Stimulated activated CD4-positive, alpha-beta T cell treated with anti-CD3 and anti-CD28 coated beads, Interleukin-4, amount 100 ng/mL, for 48 hours (primary cell): ENCODE data around the gene SUV39H2.
"Not testable (repeated sequence)": the region's sequence is repeated elsewhere in the genome, so short reads cannot be mapped to it uniquely, and the experiment has no call there.

Experiments used
- DNase-seq, 2 donors: peaks; one replicate each; pipeline ENCODE4 v3.0.0-alpha.2; 2020; ENCODE audit warnings: low read depth in 2 of 2

Gene SUV39H2, protein sequence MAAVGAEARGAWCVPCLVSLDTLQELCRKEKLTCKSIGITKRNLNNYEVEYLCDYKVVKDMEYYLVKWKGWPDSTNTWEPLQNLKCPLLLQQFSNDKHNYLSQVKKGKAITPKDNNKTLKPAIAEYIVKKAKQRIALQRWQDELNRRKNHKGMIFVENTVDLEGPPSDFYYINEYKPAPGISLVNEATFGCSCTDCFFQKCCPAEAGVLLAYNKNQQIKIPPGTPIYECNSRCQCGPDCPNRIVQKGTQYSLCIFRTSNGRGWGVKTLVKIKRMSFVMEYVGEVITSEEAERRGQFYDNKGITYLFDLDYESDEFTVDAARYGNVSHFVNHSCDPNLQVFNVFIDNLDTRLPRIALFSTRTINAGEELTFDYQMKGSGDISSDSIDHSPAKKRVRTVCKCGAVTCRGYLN

GRCh38 chr10:14878266-14879123 lies at the start of gene SUV39H2:
Gene SUV39H2 (plus strand): TSS chr10:14878866. CDS start chr10:14878889, 23 bp downstream.
- peak; percentile 89 to 92 for DNase-seq

- DNase-seq: no peak
Observed at GRCh38 chr10:14833106-14833505, 45.6 kb upstream of the SUV39H2 start.

DNA sequence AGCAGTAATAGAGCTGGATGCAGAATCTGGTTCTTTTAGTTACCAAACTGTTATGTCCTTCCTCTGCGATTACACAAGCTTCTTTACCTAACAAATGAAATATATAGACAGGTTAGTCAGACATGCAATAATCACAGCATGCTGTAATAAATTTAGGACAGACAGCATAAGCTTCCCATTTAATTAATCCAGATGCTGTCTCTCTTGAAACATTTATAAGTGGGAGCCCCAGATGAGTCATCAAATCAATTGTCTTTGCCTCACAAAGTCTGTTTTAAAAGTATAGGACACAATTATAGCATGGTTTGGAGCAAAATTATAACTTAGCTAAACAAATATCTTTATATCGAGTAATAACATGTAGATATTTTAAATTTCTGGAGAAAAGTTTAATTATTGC lies 42.5 kb upstream of the SUV39H2 start:
- no peak for DNase-seq

DNA sequence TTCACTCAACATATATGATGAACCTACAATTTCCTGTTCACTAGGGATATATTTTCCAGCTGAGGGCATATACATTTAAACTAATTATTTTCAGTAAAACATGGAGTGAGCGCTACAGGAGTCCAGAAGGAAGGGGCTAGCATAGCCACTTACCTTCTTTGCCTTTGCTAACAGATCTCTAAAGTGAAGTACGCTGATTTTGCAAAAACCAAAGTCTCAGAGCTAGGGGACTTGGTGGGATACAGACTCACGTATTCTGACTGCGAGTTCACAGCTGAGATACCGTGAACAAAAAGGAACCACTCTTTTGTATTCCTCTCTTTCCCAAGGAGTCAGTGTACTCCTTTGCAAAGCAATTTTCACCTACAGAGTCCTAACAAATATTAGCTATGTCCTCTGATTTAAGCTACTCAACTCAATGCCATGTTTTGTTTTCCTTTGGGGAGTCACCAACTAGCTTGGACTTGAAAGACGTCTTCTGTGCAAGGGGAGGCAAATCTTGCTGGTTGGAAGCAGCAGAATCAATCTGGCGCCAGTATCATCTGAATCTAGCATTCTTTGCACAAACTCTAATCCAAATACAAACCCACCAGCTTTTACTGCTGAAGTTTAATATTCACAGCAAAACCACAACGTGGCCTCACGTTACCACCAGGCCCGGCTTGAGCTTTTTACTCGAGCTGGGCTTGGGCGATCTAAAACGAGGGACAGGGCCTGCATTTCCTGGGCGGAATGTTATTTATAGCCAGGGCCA lies 41.5 kb upstream of the SUV39H2 start:
- DNase-seq: no peak

DNA sequence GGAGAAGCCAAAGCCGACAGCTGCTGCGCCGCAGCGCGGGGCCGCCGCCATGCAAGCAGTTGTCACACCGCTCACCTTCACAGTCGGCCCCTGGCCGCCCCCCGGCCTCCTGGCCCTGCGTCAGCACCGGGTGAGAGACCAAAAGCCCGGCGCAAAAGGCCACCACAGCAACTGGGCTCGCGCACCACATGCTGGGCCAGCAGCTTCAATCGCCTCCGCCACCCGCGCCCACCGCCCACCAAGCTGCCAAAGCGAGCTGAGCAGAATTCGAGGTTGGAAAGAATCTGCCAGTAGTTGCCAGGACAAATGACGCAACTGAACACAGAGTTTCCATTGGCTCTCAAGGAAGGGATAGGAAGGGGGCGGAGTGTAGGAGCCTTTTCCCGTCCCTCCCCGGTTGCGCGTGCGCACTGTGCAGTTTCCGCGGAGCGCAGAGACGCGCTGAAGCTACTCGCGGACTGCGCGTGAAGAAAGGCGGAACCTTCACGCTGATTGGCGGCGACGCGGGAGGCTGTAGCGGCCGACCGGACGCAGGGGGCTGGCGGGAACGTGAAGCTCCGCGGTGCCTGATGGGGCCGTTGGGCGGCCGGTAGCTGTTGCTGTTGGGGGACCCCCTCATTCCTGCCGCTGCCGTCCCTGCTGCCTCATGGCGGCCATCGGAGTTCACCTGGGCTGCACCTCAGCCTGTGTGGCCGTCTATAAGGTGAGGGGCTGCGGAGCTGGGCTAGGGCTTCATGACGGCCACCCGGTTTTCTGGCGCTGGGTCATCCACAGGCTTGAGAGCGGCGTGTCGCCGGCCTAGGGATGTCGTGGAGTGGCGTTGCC lies 40.7 kb upstream of the SUV39H2 start, which contains the start of the genes CDNF, HSPA14 and MSANTD7:
Gene CDNF, minus strand, starts transcription at position 281 of the 825 bp plus-strand sequence. Its CDS starts 91 bp downstream, at position 190.
Gene HSPA14, plus strand, starts transcription at position 550 of the 825 bp plus-strand sequence. Its CDS starts 97 bp downstream, at position 647.
Gene MSANTD7, plus strand, starts transcription at position 550 of the 825 bp plus-strand sequence. CDS start 3,979 bp downstream, outside the sequence.
- peak; percentile 98 to 99 for DNase-seq

DNA sequence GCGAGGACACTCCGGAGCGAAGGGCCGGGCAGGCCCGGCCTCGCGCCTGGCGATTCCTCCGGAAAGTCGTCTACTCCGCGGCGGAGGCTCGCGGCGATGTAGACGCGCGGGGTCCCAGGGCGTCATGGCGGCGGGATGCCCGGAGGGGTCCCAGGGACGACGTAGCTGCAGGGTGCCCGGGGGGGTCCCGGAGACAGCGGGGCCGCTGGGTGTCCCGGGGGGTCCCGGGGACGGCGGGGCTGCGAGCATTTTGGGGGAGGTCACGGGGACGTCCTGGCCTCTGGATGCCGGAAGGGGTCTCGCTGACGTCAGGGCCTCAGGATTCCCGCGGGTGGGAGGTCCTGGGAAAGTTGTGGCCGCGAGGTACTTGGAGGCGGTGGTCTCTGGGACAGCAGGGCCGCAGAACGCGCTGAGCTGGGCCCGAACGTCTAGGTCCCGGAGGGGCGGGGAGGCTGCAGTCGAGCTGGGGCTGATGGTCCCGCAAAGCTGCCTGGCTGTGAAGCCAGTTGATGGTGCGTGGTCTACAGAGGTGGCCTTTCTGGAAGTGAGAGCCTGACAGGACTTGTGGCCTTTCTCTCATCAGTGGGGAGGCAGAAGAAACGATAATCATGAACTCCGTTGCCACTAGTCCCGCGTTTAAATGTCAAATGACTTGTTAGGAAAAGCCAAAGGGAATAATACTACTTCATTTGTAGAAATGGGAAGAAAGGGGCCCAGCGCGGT lies 39.9 kb upstream of the SUV39H2 start:
- DNase-seq: peak in 1 of 2 donors; percentile 11

DNA sequence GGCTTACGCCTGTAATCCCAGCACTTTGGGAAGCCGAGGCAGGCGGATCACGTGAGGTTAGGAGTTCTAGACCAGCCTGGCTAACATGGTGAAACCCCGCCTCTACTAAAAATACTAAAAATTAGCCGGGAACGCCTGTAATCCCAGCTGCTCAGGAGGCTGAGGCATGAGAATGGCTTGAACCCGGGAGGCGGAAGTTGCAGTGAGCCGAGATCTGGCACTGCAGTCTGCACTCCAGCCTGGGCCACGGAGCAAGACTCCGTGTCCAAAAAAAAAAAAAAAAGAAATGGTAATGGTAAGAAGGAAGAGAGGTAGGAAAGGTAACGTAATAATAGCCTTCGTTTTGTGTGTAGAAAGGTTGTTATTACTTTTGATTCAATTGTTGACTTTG lies 39.4 kb upstream of the SUV39H2 start:
- no peak for DNase-seq

DNA sequence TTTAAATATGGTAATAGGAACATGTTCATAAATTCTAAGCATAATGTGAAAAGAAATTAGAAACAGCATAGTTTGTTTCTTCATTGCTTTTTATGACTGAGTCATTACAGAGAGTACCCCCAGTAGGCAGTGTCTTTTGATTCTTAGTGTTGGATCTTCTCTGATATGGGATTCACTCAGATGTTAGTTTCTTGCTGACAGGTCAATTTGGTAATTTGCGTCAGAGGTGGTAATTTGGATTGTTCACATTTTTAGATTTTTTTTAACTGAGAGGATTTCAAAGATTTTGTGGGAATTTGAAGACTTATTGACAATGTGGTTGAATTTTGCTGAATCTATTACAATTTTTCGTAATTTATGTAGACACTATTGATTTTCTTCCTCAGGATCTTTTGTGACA lies 38.5 kb upstream of the SUV39H2 start:
- DNase-seq: no peak

GRCh38 chr10:14843327-14843988 lies 35.2 kb upstream of the SUV39H2 start:
- no peak for DNase-seq

- DNase-seq: no peak
Observed at GRCh38 chr10:14844948-14845347, 33.7 kb upstream of the SUV39H2 start.

DNA sequence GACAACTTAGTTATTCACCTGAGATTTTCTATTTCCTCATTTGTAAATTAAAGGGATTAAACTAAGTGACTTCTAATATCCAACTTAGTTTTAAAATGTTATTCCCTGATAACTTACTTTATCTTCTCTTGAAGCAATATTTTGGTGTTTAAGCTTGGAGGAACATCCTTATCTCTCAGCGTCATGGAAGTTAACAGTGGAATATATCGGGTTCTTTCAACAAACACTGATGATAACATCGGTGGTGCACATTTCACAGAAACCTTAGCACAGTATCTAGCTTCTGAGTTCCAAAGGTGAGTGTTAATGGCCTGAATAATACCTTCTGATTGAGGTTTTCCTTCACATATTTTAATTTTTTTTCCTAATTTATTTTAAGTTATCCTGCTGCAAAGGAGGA lies 26.4 kb upstream of the SUV39H2 start:
- DNase-seq: no peak

DNA sequence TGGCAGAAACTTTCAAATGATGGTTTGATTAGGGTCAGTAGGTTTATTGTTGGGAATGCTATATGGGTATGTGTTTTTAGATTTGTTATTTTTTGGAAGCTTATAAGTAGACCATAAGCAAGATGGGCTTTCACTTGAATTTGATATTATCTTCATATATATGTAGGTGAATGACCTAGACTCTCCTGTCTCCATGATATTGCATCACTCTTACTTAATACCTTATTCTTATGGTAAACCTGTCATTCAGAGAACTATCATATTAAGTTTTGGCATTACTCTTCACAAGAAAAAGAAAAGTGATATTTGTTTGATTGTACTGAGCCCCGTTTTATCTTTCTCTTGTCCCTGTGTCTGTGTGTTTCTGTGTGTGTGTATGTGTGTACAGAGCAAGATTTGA lies 23.2 kb upstream of the SUV39H2 start:
- no peak for DNase-seq

GRCh38 chr10:14858338-14858960 lies 20.2 kb upstream of the SUV39H2 start:
- no peak for DNase-seq

- DNase-seq: no peak
Observed at GRCh38 chr10:14859043-14859442, 19.6 kb upstream of the SUV39H2 start.

DNA sequence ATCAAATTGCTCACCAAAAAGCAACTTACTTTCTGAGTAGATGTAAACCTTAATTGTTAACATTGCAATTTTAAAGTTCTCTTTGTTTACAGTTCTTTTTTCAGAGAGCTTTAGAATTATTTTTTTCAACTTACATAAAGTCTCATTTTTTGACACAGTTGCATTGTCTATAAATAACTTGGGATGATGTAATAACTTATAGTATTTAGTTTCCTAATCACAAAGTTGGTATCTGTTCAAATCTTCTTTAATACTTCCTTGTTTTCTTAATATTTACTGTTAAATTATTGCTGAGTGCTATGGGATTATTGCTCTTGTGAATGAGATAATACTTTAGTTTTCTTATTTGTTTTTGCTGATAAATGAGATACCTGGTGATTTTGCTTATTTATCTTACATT lies 18.9 kb upstream of the SUV39H2 start:
- DNase-seq: no peak

GRCh38 chr10:14860791-14861190 lies 17.9 kb upstream of the SUV39H2 start:
- DNase-seq: no peak

DNA sequence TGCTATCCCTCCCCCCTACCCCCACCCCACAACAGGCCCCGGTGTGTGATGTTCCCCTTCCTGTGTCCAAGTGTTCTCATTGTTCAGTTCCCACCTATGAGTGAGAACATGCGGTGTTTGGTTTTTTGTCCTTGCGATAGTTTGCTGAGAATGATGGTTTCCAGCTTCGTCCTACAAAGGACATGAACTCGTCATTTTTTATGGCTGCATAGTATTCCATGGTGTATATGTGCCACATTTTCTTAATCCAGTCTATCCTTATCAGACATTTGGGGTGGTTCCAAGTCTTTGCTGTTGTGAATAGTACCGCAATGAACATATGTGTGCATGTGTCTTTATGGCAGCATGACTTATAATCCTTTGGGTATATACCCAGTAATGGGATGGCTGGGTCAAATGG lies 14.2 kb upstream of the SUV39H2 start:
- not testable (repeated sequence) for DNase-seq

DNA sequence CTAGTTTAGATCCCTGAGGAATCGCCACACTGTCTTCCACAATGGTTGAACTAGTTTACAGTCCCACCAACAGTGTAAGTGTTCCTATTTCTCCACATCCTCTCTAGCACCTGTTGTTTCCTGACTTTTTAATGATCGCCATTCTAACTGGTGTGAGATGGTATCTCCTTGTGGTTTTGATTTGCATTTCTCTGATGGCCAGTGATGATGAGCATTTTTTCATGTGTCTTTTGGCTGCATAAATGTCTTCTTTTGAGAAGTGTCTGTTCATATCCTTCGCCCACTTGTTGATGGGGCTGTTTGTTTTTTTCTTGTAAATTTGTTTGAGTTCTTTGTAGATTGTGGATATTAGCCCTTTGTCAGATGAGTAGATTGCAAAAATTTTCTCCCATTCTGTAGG lies 13.8 kb upstream of the SUV39H2 start:
- not testable (repeated sequence) for DNase-seq
